GM23248 (cell line): Measurements from ENCODE around the gene RBFA. TPM values are rescaled to one million over a fixed set of nuclear protein-coding genes. Genes with fewer than 3 reads are reported as not detected.

Source experiments
- DNase-seq: peaks from one replicate; pipeline ENCODE4 v3.0.0-alpha.2; 2015
- H2AFZ ChIP-seq: fragments of 200-600 bp; sonication (generic); 2 replicates; pipeline ENCODE4 v1.6.1; 2016; ENCODE audit warnings: antibody characterized with exemption
- H3F3A ChIP-seq: fragments of 200-600 bp; sonication (generic); 2 replicates; pipeline ENCODE4 v1.6.1; 2016; ENCODE audit warnings: mild to moderate bottlenecking, antibody characterized with exemption, mixed run types; ENCODE audit not compliant: insufficient read depth
- H3K27ac ChIP-seq: fragments of 200-600 bp; sonication (generic); 2 replicates; pipeline ENCODE4 v1.5.1; 2016; ENCODE audit warnings: mild to moderate bottlenecking
- H3K27me3 ChIP-seq: fragments of 200-600 bp; sonication (generic); replicated peaks from 2 replicates; pipeline ENCODE4 v1.6.1; 2016; ENCODE audit warnings: mild to moderate bottlenecking; ENCODE audit not compliant: insufficient read depth
- H3K36me3 ChIP-seq: fragments of 200-600 bp; sonication (generic); 2 replicates; pipeline ENCODE4 v1.6.1; 2016; ENCODE audit warnings: low read depth, mild to moderate bottlenecking
- H3K4me1 ChIP-seq: fragments of 200-600 bp; sonication (generic); 2 replicates; pipeline ENCODE4 v1.6.1; 2016; ENCODE audit warnings: mild to moderate bottlenecking; ENCODE audit not compliant: insufficient read depth
- H3K4me2 ChIP-seq: fragments of 200-600 bp; sonication (generic); one replicate; pipeline ENCODE4 v1.6.1; 2016; ENCODE audit warnings: mild to moderate bottlenecking; ENCODE audit not compliant: unreplicated experiment
- H3K4me3 ChIP-seq: fragments of 200-600 bp; sonication (generic); 2 replicates; pipeline ENCODE4 v1.5.1; 2016; ENCODE audit warnings: mild to moderate bottlenecking
- H3K79me2 ChIP-seq: fragments of 200-600 bp; sonication (generic); 2 replicates; pipeline ENCODE4 v1.6.1; 2016; ENCODE audit warnings: mild to moderate bottlenecking; ENCODE audit not compliant: insufficient read depth
- H3K9ac ChIP-seq: fragments of 200-600 bp; sonication (generic); 2 replicates; pipeline ENCODE4 v1.6.1; 2016; ENCODE audit warnings: mild to moderate bottlenecking
- H3K9me2 ChIP-seq: fragments of 200-600 bp; sonication (generic); 2 replicates; pipeline ENCODE4 v1.6.1; 2016; ENCODE audit warnings: mixed run types, mild to moderate bottlenecking, moderate library complexity; ENCODE audit not compliant: insufficient read depth
- H3K9me3 ChIP-seq: fragments of 200-600 bp; sonication (generic); one replicate; pipeline ENCODE4 v1.6.1; 2017; ENCODE audit warnings: low read depth
- H4K20me1 ChIP-seq: fragments of 200-600 bp; sonication (generic); 2 replicates; pipeline ENCODE4 v1.6.0; 2016; ENCODE audit not compliant: insufficient read depth
- EZH2 ChIP-seq: fragments of 200-600 bp; sonication (generic); IDR thresholded peaks from 2 replicates; pipeline ENCODE4 v1.6.1; 2018; ENCODE audit warnings: antibody characterized with exemption, mild to moderate bottlenecking; ENCODE audit not compliant: insufficient read depth, poor library complexity, severe bottlenecking
- EZH2phosphoT487 ChIP-seq: fragments of 200-600 bp; sonication (generic); IDR thresholded peaks from 2 replicates; pipeline ENCODE4 v1.6.1; 2018; ENCODE audit warnings: antibody characterized with exemption, moderate library complexity, mild to moderate bottlenecking, low read depth; ENCODE audit not compliant: insufficient read depth
- WGBS, 2 experiments: methylation state at CpG; one replicate each; pipeline ENCODE4 v1.1.6; 2015 to 2017; ENCODE audit warnings: low lambda C conversion rate in 2 of 2, low coverage in 1 of 2; ENCODE audit errors: missing lambda C conversion rate in 2 of 2; 5-methylcytosine and 5-hydroxymethylcytosine counted together
- in situ Hi-C: fragments of 300-500 bp; cut with MboI; formaldehyde crosslinking; loops from 2 replicates; pipeline ENCODE4 v1.15.0; 2020
- polyA plus RNA-seq: library from polyadenylated mRNA; unstranded; fragments of >200 nt; fragmentation: Nextera tagmentation; extraction: Ambion mirVana; gene quantifications from 2 replicates; pipeline ENCODE4 v1.2.1, GENCODE V29; 2016
- total RNA-seq: library from RNA; depleted of rRNA; stranded (reverse); fragments of >200 nt; shearing (Covaris generic); gene quantifications from 2 replicates; pipeline ENCODE4 v1.2.3, GENCODE V29; 2014

The RBFA gene
- total and polyA plus RNA-seq, 2 experiments from 2014 or later, result 27.9 to 28.2 TPM

DNA sequence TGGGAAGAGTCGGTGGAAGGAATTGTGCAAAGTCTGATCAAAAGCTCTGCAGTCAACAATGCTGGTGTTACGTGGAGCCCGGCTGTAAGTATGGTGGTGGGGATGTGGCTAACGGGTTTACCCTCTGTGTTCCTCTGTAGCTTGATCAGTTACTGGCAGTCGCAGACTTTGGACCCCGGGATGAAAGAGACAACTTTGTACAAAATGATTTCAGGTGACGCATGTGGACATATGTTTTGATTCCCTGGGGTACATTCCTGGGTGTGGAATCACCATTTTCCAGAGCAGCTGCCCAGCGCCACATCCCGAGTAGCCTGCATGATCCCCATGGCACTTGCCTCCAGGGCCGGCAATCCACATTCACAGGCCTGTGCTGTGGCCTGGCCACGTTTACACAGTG is 9.8 kb downstream of the RBFA start:
- no peaks in the 10 kb centered on the region for H3F3A ChIP-seq
- no peak overlapping the region for H3K27ac ChIP-seq
- 86 to 90% methylated on average over 11 of the region's 11 CpGs for WGBS, 2 experiments
- no peak for DNase-seq
- peaks cover 4% of the 10 kb centered on the region; the same call in 1 of the 2 replicates for H3K36me3 ChIP-seq
- H3K79me2 ChIP-seq, result no peaks in the 10 kb centered on the region
- no peaks in the 10 kb centered on the region for H4K20me1 ChIP-seq
- no peak overlapping the region for H3K9ac ChIP-seq
- no peak overlapping the region for H2AFZ ChIP-seq
- H3K9me3 ChIP-seq, result no peaks in the 10 kb centered on the region
- no peaks in the 10 kb centered on the region for H3K4me1 ChIP-seq
- TF ChIP-seq EZH2, result no peak
- TF ChIP-seq EZH2phosphoT487, result no peak
- in situ Hi-C loops, result no loop called here
- H3K27me3 ChIP-seq, result no peaks in the 10 kb centered on the region
- no peak overlapping the region for H3K4me3 ChIP-seq
- no peak overlapping the region for H3K4me2 ChIP-seq
- no peaks in the 10 kb centered on the region for H3K9me2 ChIP-seq

DNA sequence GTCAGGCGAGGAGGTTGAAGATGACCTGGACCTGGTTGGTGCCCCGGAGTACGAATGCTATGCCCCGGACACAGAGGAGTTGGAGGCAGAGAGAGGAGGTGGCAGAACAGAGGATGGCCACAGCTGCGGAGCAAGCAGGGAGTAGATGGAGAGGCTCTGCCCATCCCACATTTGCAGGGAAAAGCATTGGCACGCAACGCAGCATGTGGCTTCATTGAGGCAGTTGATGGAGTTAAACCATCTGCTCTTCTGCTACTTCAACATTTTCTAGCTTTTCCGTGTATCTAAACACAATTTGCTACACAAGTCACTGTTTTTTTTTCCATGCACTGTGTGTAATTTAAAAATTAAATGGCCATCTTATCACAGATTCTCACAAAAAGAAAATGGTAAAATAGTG is 11.8 kb downstream of the RBFA start:
- Histone ChIP-seq H2AFZ (no peak overlapping the region), H3K9ac (no peak overlapping the region), H3K27me3 (no peaks in the 10 kb centered on the region), H3K4me1 (no peaks in the 10 kb centered on the region), H3K9me3 (no peaks in the 10 kb centered on the region), H3K4me2 (no peak overlapping the region), H3K4me3 (no peak overlapping the region), H3F3A (no peaks in the 10 kb centered on the region), H3K9me2 (no peaks in the 10 kb centered on the region), H4K20me1 (no peaks in the 10 kb centered on the region), H3K36me3 (peaks cover 4% of the 10 kb centered on the region; the same call in 1 of the 2 replicates), H3K79me2 (no peaks in the 10 kb centered on the region), H3K27ac (no peak overlapping the region)
- in situ Hi-C loops, result no loop called here
- 93 to 95% methylated on average over 8 of the region's 8 CpGs for WGBS, 2 experiments
- TF ChIP-seq EZH2phosphoT487 (no peak), EZH2 (no peak)
- DNase-seq, result no peak

DNA sequence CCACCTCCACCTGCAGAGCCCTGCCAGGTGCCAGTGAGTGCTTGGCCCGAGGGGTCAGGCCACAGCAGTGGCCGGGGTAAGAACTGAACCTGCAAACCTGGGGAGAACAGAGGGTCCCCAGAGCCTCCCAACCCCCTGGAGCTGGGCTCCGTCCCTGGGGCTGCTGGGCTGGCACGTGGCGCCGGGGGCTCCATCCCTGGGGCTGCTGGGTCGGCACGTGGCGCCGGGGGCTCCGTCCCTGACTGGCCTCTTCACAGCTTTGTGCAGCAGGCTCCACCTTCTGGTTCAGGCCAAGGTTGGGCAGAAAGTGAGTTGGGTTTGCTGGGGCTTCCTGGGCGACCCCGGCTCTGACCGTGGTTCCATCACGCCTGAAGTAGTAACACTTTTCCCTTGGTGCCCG is 12.2 kb downstream of the RBFA start:
- H2AFZ ChIP-seq, result no peak overlapping the region
- 99 to 100% methylated on average over 16 of the region's 16 CpGs for WGBS, 2 experiments
- no peak overlapping the region for H3K4me3 ChIP-seq
- H3K9ac ChIP-seq, result no peak overlapping the region
- peaks cover 8% of the 10 kb centered on the region for H3K36me3 ChIP-seq
- in situ Hi-C loops, result no loop called here
- no peaks in the 10 kb centered on the region for H3K4me1 ChIP-seq
- H4K20me1 ChIP-seq, result no peaks in the 10 kb centered on the region
- no peaks in the 10 kb centered on the region for H3K9me3 ChIP-seq
- no peaks in the 10 kb centered on the region for H3K27me3 ChIP-seq
- H3F3A ChIP-seq, result no peaks in the 10 kb centered on the region
- no peak overlapping the region for H3K4me2 ChIP-seq
- H3K27ac ChIP-seq, result no peak overlapping the region
- H3K79me2 ChIP-seq, result no peaks in the 10 kb centered on the region
- DNase-seq, result no peak
- H3K9me2 ChIP-seq, result no peaks in the 10 kb centered on the region
- no peak for TF ChIP-seq EZH2phosphoT487
- TF ChIP-seq EZH2, result no peak

DNA sequence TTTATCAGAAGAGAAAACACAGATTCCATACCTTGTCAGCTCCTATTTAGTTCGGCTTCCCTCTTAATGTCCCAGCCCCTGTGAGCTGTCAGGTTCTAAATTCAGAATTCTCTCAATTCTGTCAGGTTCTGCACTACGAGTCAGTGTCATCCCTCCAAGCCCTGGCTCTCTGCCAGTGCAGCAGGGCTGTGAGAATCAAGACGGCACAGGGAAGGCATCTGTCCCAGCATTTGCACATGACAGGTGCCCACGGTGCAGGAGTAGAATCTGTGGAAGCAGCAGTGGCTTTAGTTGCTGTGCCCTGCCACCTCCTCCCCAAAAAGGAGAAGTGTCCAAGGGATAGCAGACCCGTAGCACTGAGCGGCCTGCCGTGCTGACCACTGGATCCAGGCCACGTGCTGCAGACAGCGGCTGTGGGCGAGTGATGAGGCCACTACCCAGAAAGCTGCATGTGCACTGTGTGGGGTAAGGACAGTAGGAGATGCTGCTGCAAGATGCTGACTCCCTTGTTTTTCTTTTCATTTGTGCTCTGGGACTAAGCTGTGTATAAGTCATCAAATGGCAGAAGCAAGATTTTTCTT is 12.8 kb downstream of the RBFA start:
- 77 to 81% methylated on average over 10 of the region's 10 CpGs for WGBS, 2 experiments

More for the DNA sequence above, 12.8 kb downstream of the RBFA start:
- Histone ChIP-seq H3K9me2 (no peaks in the 10 kb centered on the region), H3F3A (no peaks in the 10 kb centered on the region), H3K4me1 (no peaks in the 10 kb centered on the region), H4K20me1 (no peaks in the 10 kb centered on the region), H3K9me3 (no peaks in the 10 kb centered on the region), H3K4me2 (no peak overlapping the region), H3K27ac (no peak overlapping the region), H3K4me3 (no peak overlapping the region), H3K9ac (no peak overlapping the region), H3K36me3 (peaks cover 14% of the 10 kb centered on the region), H3K79me2 (no peaks in the 10 kb centered on the region), H2AFZ (no peak overlapping the region), H3K27me3 (no peaks in the 10 kb centered on the region)
- DNase-seq, result no peak
- in situ Hi-C loops, result no loop called here
- no peak for TF ChIP-seq EZH2phosphoT487
- no peak for TF ChIP-seq EZH2
